Suprapubic skin (tissue), 4 donors: ENCODE data around the gene MAP3K6. TPM values are rescaled to one million over a fixed set of nuclear protein-coding genes. Genes with fewer than 3 reads are reported as not detected.

Experiments used
- DNase-seq, 2 donors: peaks; one replicate each; pipeline ENCODE4 v3.0.0-alpha.2; 2019; ENCODE audit warnings: low spot score in 2 of 2
- H3K27ac ChIP-seq: fragments of 200-600 bp; sonication (generic); one replicate; pipeline ENCODE4 v1.5.1; 2019
- H3K27me3 ChIP-seq: fragments of 200-600 bp; sonication (generic); one replicate; pipeline ENCODE4 v1.5.1; 2019
- H3K36me3 ChIP-seq: fragments of 200-600 bp; sonication (generic); one replicate; pipeline ENCODE4 v1.5.1; 2019
- H3K4me1 ChIP-seq: fragments of 200-600 bp; sonication (generic); one replicate; pipeline ENCODE4 v1.5.1; 2019
- H3K4me3 ChIP-seq: fragments of 200-600 bp; sonication (generic); one replicate; pipeline ENCODE4 v1.5.1; 2019; ENCODE audit warnings: mild to moderate bottlenecking
- H3K9me3 ChIP-seq: fragments of 200-600 bp; sonication (generic); one replicate; pipeline ENCODE4 v1.5.1; 2019
- CTCF ChIP-seq, 2 donors: fragments of 200-600 bp in 1 of 2; fragments of 450-650 bp in 1 of 2; sonication (generic) in 1 of 2; IDR thresholded peaks; one replicate each; pipeline ENCODE4 v1.5.1; 2016 to 2019; ENCODE audit warnings: antibody characterized with exemption in 2 of 2, mild to moderate bottlenecking in 1 of 2, moderate library complexity in 1 of 2
- EP300 ChIP-seq: sonication (generic); formaldehyde crosslinking; IDR thresholded peaks from one replicate; pipeline ENCODE4 v1.6.1; 2017; ENCODE audit warnings: antibody characterized with exemption
- POLR2A ChIP-seq, 2 donors: fragments of 450-650 bp; IDR thresholded peaks; one replicate each; pipeline ENCODE4 v1.6.1; 2017; ENCODE audit warnings: antibody characterized with exemption in 2 of 2, mild to moderate bottlenecking in 2 of 2, moderate library complexity in 2 of 2
- POLR2AphosphoS5 ChIP-seq, 3 donors: sonication (generic); formaldehyde crosslinking; IDR thresholded peaks; one replicate each; pipeline ENCODE4 v1.6.1; 2017; ENCODE audit warnings: antibody characterized with exemption in 3 of 3
- WGBS: methylation state at CpG from one replicate; pipeline ENCODE4 v1.1.5; 2018; 5-methylcytosine and 5-hydroxymethylcytosine counted together
- total RNA-seq, 4 donors: library from RNA; depleted of rRNA; stranded (reverse); fragments of >200 nt; gene quantifications; one replicate each; pipeline ENCODE4 v1.1.0, GENCODE V29; 2016

Gene MAP3K6
- total RNA-seq, 4 donors from 2014 or later, result 85.4 to 147 (median 137) TPM

GRCh38 chr1:27372808-27373690 lies 6.3 kb upstream of the MAP3K6 start:
- Histone ChIP-seq H3K36me3 (no peaks in the 10 kb centered on the region), H3K27me3 (no peaks in the 10 kb centered on the region), H3K27ac (no peak overlapping the region), H3K4me1 (peaks cover 35% of the 10 kb centered on the region), H3K4me3 (no peak overlapping the region), H3K9me3 (no peaks in the 10 kb centered on the region)
- DNase-seq, result peak in 1 of 2 donors; percentile 63
- 67% methylated on average over 7 of the region's 11 CpGs for WGBS
- no peak for TF ChIP-seq POLR2AphosphoS5 (IDR thresholded peaks at IDR 0.05)
- TF ChIP-seq CTCF (IDR thresholded peaks at IDR 0.05), result no peak
- no peak for TF ChIP-seq EP300
- TF ChIP-seq POLR2A (IDR thresholded peaks at IDR 0.05), result no peak

GRCh38 chr1:27372022-27372807 lies 5.5 kb upstream of the MAP3K6 start:
- TF ChIP-seq POLR2A (IDR thresholded peaks at IDR 0.05), result no peak
- TF ChIP-seq EP300, result no peak
- TF ChIP-seq POLR2AphosphoS5 (IDR thresholded peaks at IDR 0.05), result no peak
- TF ChIP-seq CTCF (IDR thresholded peaks at IDR 0.05), result no peak
- Histone ChIP-seq H3K27me3 (no peaks in the 10 kb centered on the region), H3K4me1 (peaks cover 40% of the 10 kb centered on the region), H3K27ac (no peak overlapping the region), H3K9me3 (no peaks in the 10 kb centered on the region), H3K4me3 (no peak overlapping the region), H3K36me3 (no peaks in the 10 kb centered on the region)
- DNase-seq, result no peak
- 65% methylated on average over 19 of the region's 19 CpGs for WGBS

GRCh38 chr1:27368869-27369582 lies 2.3 kb upstream of the MAP3K6 start:
- Histone ChIP-seq H3K9me3 (no peaks in the 10 kb centered on the region), H3K27me3 (no peaks in the 10 kb centered on the region), H3K36me3 (peaks cover 6% of the 10 kb centered on the region), H3K27ac (peak overlapping the region; percentile 67), H3K4me1 (peaks cover 58% of the 10 kb centered on the region), H3K4me3 (no peak overlapping the region)
- WGBS, result 63% methylated on average over 13 of the region's 13 CpGs
- no peak for DNase-seq
- TF ChIP-seq EP300 (no peak), POLR2A (IDR thresholded peaks at IDR 0.05) (no peak), CTCF (IDR thresholded peaks at IDR 0.05) (no peak)

- TF ChIP-seq CTCF (IDR thresholded peaks at IDR 0.05) (no peak), EP300 (no peak), POLR2A (IDR thresholded peaks at IDR 0.05) (no peak), POLR2AphosphoS5 (IDR thresholded peaks at IDR 0.05) (no peak)
- peak overlapping the region; percentile 60 for H3K4me3 ChIP-seq
Measured at GRCh38 chr1:27367160-27367650, 444 bp upstream of the MAP3K6 start.

More at GRCh38 chr1:27367160-27367650, 444 bp upstream of the MAP3K6 start:
- H3K27me3 ChIP-seq, result no peaks in the 10 kb centered on the region
- DNase-seq, result no peak
- peak overlapping the region; percentile 99 for H3K27ac ChIP-seq
- peaks cover 25% of the 10 kb centered on the region for H3K36me3 ChIP-seq
- peaks cover 48% of the 10 kb centered on the region for H3K4me1 ChIP-seq
- H3K9me3 ChIP-seq, result no peaks in the 10 kb centered on the region
- WGBS, result 0% methylated on average over 1 of the region's 8 CpGs
